ENCODE data around the gene VAMP1. TPM values are rescaled to one million over a fixed set of nuclear protein-coding genes. Genes with fewer than 3 reads are reported as not detected.

Gene VAMP1
- total and polyA plus RNA-seq, 2 of the 13 experiments (the other 11 are each of a cell fraction or from before 2014, with no cell fraction given) = 2.5 to 7.4 TPM

- TF ChIP-seq IRX3 (CRISPR knock-in tag; IDR thresholded peaks at IDR 0.05; ENCODE audit: borderline replicate concordance, low read depth) (no peak), ZFP82 (CRISPR knock-in tag; IDR thresholded peaks at IDR 0.05; ENCODE audit: borderline replicate concordance) (no peak), ELF3 (CRISPR knock-in tag; IDR thresholded peaks at IDR 0.05) (peak; percentile 70), SP1 (IDR thresholded peaks at IDR 0.05) (no peak), SP1 (CRISPR knock-in tag; IDR thresholded peaks at IDR 0.05) (no peak), SNAPC5 (CRISPR knock-in tag; IDR thresholded peaks at IDR 0.05; ENCODE audit: borderline replicate concordance) (no peak), SP140L (CRISPR knock-in tag; IDR thresholded peaks at IDR 0.05; ENCODE audit: borderline replicate concordance) (no peak), ZNF414 (CRISPR knock-in tag; IDR thresholded peaks at IDR 0.05) (no peak), LCORL (IDR thresholded peaks at IDR 0.05) (no peak), LCORL (CRISPR knock-in tag; IDR thresholded peaks at IDR 0.05) (peak; percentile 69), TAF1 (CRISPR knock-in tag; IDR thresholded peaks at IDR 0.05) (no peak), SAFB2 (CRISPR knock-in tag; IDR thresholded peaks at IDR 0.05; ENCODE audit: borderline replicate concordance, low read depth) (no peak), SMAD1 (CRISPR knock-in tag; IDR thresholded peaks at IDR 0.05; ENCODE audit: borderline replicate concordance, low read depth) (no peak), ZSCAN9 (CRISPR knock-in tag; IDR thresholded peaks at IDR 0.05; ENCODE audit: borderline replicate concordance) (no peak), ZNF687 (CRISPR knock-in tag; IDR thresholded peaks at IDR 0.05) (peak; percentile 54), BCL6 (CRISPR knock-in tag; IDR thresholded peaks at IDR 0.05) (0 out of 2 replicates have a peak, but pooled peaks have one; percentile 20)
- TF ChIP-seq, protein P1, sequence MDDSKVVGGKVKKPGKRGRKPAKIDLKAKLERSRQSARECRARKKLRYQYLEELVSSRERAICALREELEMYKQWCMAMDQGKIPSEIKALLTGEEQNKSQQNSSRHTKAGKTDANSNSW (CRISPR knock-in tag; IDR thresholded peaks at IDR 0.05; ENCODE audit: borderline replicate concordance) = no peak
- TF ChIP-seq, protein P2, sequence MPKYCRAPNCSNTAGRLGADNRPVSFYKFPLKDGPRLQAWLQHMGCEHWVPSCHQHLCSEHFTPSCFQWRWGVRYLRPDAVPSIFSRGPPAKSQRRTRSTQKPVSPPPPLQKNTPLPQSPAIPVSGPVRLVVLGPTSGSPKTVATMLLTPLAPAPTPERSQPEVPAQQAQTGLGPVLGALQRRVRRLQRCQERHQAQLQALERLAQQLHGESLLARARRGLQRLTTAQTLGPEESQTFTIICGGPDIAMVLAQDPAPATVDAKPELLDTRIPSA (CRISPR knock-in tag; IDR thresholded peaks at IDR 0.05; ENCODE audit: borderline replicate concordance) = no peak
- TF ChIP-seq, protein P3, sequence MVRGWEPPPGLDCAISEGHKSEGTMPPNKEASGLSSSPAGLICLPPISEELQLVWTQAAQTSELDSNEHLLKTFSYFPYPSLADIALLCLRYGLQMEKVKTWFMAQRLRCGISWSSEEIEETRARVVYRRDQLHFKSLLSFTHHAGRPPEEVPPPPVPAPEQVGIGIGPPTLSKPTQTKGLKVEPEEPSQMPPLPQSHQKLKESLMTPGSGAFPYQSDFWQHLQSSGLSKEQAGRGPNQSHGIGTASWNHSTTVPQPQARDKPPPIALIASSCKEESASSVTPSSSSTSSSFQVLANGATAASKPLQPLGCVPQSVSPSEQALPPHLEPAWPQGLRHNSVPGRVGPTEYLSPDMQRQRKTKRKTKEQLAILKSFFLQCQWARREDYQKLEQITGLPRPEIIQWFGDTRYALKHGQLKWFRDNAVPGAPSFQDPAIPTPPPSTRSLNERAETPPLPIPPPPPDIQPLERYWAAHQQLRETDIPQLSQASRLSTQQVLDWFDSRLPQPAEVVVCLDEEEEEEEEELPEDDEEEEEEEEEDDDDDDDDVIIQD (CRISPR knock-in tag; IDR thresholded peaks at IDR 0.05; ENCODE audit: low read depth) = no peak
- TF ChIP-seq, protein P4, sequence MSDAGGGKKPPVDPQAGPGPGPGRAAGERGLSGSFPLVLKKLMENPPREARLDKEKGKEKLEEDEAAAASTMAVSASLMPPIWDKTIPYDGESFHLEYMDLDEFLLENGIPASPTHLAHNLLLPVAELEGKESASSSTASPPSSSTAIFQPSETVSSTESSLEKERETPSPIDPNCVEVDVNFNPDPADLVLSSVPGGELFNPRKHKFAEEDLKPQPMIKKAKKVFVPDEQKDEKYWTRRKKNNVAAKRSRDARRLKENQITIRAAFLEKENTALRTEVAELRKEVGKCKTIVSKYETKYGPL (CRISPR knock-in tag; IDR thresholded peaks at IDR 0.05) = peak; percentile 87
These were observed 47.0 kb downstream of the VAMP1 start (continued) for GRCh38 chr12:6423267-6424007.
